PC-3 (cell line): ENCODE results near the gene FCAMR.

Experiments used
- CTCF ChIP-seq: fragments of 300-600 bp; sonication (generic); conservative IDR thresholded peaks from 2 replicates; pipeline ENCODE4 v1.5.1; 2017; ENCODE audit warnings: antibody characterized with exemption, low read depth, mild to moderate bottlenecking, low read length
- EZH2 ChIP-seq: fragments of 300-600 bp; sonication (generic); IDR thresholded peaks from one replicate; pipeline ENCODE4 v1.6.1; 2017; ENCODE audit warnings: antibody characterized with exemption, mild to moderate bottlenecking, low read length; ENCODE audit not compliant: unreplicated experiment

DNA sequence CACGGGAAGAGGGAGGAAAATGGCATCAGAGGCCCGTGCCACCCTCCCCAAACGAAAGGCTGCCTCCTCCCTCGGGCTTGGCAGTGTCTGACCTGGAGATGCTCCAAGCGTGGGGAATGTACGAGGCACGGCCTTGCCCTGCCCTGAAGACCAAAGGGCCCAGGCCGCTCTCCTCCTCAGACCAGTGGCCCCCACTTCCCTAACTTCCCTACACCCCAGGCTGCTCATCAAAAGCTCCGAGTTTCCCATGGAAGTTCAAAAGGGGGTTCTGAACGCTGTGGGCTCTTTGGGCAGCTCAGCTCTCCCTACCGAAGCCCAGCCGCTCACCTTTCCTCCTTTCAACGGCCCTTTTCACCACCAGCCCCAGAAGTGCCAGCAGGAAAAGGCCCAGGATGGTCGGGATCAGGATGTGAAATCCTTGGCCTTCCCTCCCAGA is 60.4 kb downstream of the FCAMR start:
- TF ChIP-seq CTCF, result no peak; the same call in 1 of the 2 replicates
- no peak for TF ChIP-seq EZH2
